SKM-1 (cell line): Measurements from ENCODE around the gene APP.
"Not testable (repeated sequence)": the region's sequence is repeated elsewhere in the genome, so short reads cannot be mapped to it uniquely, and the experiment has no call there.

Experiments
- DNase-seq: peaks from one replicate; lab custom pipeline; 2025; ENCODE audit not compliant: unreplicated experiment; lab: John Stamatoyannopoulos, UW

Gene APP

DNA sequence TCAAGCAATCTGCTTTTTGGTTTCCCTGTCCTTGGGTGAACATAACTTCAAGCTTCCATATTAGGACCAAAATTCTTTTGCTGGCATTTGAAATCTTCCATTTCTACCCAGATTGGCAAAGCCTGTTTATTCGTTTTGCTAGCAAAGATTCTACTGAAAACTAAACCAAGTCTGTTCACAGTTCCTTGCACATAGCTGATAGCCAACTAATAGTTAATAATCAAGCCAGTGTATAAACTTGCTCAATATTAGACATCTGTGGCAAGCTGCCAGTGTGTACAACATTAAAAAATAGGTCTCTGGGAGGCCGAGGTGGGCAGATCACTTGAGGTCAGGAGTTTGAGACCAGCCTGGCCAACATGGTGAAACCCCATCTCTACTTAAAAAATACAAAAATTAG lies 6.3 kb downstream of the APP start:
- DNase-seq, result no peak

DNA sequence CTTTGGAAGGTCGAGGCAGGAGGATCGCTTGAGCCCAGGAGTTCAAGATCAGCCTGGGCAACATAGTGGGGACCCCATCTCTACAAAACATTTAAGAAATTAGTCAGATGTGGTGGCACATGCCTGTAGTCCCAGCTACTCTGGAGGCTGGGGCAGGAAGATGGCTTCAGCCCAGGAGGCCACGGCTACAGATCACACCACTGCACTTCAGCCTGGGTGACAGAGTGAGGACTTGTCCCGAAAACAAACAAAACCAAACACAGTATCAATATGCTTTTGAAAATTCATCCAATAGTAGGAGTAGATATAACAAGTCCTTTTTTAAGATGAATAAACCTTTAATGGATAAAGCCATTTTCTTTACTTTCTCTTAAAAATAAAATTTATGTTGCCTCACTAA lies 8.5 kb downstream of the APP start:
- DNase-seq, result no peak

DNA sequence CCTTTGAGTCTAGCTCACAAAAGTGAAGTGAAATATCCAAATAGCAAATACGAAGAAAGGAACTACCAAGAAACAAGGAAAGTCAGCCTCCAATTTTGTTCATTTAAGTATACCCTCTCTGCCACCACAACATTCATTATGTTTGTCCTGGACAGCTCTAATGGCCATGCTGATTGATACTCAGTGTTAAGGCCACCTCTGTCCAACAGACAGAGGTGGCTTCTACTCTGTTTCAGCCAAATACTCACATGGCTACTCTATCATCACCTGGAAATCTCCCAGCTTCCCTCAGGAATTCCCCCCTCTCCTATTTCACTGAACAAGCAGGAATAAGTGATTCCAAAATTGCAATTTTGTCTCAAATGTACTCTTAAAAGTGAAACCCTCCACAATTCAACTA lies 10.7 kb downstream of the APP start:
- no peak for DNase-seq

DNA sequence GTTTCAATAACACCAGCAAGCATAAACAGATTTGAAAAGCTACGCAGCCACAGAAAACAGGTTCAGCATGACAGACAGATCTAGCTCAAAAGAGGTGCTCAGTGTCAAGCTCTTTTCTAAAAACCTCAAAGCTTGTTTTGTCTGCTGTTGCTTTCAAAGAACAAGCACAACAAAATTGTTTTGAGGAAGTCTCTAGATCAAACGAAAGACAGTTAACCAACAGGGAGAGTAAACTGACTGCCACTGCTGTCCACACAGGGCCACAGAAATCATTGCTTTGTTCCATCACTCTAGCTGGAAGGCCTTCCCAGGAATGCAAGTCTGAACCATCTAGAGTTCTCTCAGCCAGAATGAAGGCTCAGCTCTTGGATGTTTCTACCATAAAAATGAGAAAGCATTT lies 12.8 kb downstream of the APP start:
- DNase-seq, result no peak

DNA sequence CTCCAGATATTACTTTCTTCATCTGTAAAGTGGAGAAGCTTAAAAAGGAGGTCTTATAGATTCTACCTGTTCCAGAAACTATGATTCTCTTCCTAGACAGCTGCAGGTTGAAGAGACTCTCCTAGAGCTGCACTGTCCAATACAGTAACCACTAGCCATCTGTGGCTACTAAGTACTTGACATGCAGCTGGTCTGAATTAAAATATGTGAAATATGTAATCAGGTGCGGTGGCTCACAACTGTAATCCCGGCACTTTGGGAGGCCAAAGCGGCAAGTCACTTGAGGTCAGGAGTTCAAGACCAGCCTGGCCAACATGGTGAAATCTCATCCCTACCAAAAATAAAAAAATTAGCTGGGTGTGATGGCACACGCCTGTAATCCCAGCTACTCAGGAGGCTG lies 15.8 kb downstream of the APP start:
- no peak for DNase-seq

DNA sequence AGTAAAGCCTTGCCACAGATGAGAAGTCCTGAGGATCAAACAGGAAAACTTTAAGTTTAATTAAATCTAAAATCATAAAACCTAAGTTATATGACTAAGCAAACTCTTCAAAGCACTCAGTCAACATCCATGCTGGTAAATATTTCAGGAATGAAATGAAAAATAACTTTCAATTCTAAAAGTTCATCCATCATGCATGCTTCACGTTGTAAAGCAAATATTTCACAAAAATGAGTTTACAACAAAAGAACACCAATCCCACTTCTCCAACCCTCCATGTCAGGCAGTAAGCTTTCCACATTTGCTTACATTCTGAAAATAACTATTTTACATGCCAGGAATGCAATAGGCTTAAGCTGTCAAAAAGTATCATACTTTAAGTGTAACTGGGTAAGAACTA lies 16.8 kb downstream of the APP start:
- no peak for DNase-seq

DNA sequence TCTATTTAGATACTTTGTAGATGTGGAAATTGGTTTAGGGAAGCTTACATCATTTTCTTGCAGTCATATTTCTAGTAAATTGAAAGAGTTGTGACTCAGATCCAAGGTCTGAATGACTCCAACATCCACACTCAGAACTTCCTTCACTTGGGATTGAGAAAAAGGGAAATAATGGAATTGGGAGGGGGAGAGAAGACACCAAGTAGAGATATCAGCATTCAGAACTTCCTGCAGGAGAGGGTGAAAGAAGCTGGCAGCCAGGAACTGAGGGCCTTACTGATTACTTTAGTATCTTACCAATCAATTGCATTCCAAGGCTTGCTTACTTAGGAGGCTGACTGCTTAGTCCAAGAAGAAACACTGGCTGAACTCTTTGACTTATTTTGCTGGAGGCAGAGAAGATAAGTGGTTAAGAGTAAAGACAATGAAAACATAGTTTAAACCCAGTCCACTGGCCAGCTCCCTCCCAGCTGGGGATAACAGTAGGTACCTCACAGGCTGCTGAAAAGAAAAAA lies 21.7 kb downstream of the APP start:
- no peak for DNase-seq

DNA sequence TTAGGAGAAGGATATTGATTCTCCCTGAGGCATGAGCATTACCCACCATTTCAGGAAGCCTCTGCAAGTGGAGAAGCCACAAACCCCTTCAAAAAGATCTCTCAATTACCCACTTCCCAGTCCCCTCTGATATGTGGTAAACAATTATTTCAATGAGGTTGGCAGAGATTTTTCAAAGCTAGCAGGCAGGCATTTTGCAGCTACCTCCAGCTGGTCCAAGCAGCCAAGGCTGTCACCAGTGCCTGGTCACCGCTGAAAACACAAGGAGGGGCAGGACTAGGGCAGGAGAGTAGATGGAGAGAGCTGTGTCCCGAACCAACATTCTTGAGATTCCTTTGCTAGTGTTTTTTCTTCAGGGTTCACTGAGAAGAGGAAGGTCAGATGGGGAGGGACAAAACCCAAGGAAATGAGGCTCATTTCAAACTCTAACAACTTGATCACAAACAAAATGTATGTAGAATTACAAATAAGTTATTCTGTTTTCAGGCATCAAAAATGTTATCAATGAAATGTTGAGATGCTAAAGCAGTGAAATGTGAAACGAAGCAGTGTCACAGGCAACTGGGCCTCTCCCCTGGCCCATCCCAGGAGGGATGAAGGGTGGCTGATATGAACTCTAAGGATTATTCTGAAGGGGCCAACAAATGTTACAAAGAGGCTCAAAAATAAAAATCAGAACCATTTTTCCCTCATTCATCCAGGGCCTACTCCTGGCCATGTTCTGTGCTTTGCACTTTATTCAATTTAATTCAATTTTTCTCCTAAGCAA lies 22.3 kb downstream of the APP start:
- no peak for DNase-seq

DNA sequence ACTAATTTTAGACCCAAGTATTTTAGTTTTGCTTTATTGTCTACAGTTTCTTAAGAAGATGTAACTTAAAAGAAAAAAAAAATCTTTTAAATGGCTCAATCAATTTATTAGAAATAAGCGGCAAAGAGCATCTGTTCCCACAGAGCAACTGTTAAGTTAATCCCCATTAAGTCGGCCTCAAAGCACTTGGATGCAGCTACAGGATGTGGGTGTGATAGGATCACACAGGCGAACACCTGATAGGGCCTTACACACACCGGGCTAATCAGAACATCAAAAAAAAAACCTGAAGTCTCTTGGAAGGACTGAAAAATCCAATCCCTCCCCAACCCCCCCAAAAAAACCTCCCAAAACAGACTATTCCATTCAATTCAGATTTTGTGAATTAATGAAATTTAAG lies 23.0 kb downstream of the APP start:
- DNase-seq, result no peak

DNA sequence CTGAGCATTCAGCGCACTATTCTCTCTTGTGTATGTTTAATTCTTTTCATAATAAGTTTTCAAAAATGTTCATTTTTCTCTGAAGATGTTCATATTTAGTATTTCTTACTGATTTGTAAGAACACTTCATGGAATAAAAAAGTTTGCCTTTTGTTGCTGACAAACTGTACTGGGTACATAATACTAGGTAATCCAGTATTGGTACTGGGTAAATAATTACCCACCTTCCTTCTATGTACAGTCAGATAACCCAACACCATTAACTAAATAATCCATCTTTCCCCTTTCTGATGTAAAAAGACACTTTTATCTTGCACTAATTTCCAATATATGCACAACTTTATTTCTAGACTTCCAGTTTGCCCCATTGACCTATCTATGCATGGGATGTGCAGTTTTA lies 23.9 kb downstream of the APP start:
- no peak for DNase-seq

DNA sequence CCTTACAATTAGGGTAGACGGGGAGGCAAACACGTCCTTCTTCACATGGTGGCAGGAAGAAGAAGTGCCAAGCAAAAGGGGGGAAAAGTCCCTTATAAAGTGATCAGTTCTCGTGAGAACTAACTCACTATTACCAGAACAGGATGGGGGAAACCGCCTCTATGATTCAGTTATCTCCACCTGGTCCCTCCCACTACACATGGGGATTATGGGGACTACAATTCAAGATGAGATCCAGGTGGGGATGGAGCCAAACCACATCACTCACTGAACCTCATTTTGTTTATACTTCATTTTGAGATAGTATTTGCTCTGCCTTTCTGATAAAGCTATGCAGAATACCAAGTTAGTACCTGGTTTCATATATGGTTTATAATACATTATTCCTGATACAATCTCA lies 26.5 kb downstream of the APP start:
- DNase-seq, result no peak

DNA sequence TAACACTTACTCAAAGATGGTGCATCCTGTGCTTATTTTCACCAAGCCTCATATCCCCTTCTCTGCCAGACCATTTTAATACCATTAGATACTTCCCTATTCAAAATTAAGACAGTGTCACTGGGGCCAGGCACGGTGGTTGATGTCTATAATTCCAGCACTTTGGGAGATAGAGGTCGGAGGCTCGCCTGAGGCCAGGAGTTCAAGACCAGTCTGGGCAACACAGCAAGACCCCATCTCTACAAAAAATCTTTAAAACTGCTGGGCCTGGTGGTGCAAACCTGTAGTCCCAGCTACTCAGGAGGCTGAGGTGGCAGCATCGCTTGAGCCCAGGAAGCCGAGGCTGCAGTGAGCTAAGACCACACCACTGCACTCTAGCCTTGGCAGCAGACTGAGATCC lies 28.2 kb downstream of the APP start:
- DNase-seq, result no peak

DNA sequence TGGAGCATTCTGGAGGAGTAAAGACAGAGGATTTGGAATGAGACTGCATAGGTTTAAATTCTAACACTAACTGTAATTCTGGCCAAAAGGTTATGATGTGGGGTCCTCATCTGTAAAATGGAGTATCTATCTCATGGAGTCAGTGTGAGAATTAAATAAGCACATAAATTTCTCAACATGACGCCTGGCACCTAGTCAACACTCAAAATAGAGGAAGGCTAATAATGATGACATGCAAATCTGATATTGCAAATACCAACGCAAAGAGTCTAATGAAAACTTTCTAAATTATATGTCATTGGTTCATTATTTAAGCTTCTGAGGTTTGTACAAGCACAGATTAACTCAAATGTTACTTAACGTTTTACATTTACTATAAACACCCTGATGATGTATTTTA lies 29.6 kb downstream of the APP start:
- DNase-seq, result no peak

DNA sequence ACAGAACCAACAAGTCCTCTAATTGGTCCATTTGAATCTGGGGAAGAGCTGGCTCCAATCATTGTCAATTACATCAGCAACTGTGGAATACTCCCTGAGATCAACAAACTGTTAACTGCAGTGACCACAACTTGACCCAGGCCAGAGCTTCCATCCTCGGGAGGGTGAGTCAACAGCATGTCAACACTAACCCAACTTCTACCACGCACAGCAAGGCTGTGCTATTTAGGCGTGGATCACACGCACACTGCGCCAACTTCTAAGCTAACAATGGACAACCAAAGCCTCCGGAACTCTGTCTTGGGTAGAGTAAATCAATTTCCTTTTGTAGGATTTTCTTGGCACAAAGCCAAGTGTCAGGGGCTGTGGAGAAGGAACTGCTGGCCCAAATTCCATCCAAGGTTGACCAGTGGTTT lies 30.4 kb downstream of the APP start:
- no peak for DNase-seq

DNA sequence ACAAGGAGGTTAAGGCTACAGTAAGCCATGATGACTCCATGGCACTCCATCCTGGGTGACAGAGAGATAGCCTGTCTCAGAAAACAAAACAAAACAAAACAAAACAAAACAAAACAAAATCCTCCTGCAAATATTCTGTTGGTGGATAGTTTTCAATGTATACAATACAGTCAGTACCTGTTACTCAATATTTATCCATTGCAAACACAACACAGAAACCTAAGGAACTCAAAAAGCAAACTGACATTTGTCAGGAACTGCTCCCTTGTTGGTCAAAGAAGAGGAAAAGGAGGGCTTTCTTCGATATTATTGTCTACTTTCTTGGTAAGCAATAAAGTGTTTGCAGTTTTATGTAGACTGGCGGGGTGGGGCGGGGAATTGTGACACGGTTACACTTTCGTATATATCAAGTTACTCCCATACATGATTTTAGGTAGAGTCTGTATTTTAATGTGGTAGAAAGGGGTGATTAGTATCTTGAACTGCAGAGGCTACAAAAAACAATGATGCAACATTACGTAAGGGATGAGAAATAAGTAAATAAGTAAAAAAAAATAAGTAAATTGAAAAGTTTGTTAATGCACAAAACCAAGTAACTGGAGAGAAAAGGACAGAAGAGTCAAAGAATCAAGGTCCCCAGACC lies 31.8 kb downstream of the APP start:
- DNase-seq, result no peak

DNA sequence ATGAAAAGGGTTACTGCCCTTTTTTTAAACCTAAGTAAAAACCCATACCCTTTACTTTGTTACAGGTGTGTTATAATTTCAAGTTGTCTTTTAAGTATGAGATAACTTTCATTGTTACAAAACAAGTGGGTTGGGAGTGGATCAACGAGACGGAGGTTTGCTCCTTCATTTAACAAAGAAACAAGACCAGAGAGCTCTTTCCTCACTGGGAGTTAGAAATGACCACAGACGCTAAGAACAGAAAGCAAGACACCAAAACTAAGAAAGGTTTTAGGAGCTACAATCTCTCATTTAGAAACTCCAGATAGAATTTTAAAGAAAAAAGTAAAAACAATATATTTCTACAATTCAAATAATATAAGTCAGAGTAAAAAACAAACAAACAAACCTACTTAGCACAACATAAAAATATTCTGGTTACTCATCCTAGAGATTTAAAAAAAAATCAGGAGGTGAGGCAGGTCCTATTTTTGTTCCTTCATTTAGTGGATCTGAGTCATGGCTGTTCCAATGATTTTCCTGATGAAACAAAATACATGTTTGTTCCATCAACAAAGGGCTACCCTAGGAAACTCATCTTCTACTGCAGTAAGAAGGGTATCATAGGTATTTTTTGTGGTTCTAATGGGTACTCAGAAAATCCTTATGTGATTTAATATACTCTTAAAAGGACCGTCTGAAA lies 33.0 kb downstream of the APP start:
- no peak for DNase-seq

DNA sequence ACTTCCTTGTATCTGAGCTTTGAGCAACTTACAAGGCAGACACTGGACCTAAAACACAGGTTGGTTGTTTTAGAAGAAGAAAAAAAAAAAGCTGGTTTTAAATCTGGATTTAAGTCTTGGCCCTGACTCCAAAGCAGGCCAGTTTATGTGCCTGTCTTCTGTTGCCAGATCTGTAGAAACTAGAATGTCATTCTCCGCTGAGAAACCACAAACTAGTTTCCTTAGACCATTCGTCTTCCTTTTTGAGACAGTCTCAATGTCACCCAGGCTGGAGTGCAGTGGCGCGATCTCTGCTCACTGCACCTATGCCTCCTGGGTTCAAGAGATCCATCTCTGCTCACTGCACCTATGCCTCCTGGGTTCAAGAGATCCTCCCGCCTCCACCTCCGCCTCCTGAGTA lies 33.9 kb downstream of the APP start:
- no peak for DNase-seq

DNA sequence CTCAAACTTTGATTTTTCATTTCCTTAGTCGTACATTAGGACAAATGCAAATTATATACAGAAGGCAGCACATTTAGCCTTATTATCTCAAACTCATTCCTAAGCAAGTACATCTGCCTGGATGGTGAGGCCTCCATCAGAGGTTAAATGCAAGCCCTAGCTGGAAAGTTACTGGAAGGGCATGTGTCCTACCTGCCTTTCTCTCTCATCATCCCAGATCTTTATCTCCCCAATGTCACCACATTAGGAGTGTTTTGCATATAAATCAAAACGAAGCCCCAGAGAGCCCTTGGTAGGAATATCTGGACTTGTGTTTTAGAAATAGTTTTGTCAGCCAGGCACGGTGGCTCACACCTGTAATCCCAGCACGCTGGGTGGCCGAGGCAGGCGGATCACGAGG lies 35.0 kb downstream of the APP start:
- DNase-seq, result no peak

DNA sequence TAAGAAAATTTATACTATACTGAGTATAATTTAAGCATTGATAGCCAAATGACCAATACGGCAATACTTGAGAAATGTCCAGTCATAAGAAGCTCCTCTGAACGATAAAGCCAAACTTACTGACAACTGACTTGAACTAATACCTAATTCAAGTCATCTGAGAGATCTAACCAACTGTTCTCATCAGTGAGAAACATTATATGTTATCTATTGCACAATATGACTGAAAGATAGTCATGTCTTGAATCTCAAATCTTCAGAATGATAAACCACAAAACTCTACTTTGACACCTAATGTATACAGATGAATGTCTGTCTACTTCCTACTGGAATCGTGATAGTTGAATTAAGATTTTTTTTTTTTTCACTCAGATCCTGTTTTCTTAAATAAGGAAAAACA lies 39.0 kb downstream of the APP start:
- no peak for DNase-seq

DNA sequence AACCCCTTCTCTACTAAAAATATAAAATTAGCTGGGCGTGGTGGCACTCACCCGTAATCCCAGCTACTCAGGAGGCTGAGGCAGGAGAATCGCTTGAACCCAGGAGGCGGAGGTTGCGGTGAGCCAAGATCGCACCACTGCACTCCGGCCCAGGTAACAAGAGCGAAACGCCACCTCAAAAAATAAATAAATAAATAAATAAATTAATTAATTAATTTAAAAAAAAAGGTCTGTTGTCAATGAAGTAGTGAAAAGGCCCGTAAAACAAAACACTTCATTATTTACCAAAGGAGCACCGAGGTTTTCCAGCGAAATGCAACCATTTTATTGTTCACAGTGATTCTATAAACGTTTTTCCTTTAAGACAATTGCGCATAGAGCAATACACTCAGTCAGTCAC lies 39.5 kb downstream of the APP start:
- DNase-seq, result not testable (repeated sequence)

DNA sequence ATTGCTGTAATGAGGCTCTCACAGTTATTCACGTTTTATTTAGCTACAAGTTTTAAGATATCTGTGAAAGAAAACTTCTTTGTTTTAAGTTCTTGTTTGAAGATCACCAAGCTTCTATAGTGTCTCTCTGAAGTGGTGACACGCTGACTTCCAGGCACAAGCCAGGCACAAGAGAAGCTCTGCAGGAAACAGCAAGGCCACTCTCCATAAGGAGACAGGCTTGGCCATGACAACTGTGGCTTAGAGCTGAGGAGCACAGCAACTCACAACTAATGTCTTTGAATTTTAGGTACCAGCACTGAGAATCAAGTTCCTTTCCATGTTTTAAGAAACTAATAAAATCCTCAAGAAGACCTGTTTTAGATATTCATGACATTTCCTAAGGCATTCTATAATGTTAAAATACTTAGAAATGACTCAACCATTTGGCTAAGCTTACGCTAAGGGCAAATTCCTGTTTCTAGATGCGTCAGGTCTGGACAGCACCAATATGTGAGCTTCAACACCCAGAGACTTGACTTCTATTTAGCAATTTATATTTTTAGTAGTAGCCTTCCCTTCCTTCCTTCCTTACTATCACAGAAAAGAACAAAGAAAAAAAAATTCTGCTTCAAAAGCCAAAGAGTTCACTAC lies 40.2 kb downstream of the APP start:
- no peak for DNase-seq

DNA sequence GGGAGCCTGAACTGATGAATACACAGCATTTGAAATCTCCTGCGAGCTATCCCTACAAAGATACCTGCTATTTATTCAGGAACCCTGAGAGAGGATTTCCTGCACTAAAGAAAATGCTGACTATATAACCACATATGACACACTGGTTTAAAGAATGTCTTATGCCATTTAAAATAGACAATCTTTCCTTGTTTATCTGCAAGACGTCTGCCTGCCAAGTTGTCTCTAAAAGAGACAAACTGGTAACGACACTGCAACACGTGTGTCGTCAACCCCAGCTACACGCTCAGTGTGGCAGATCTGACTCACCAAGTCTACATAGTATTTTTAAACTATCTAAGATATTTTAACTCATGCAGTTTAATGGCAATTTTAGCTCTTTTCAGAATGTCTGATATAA lies 42.7 kb downstream of the APP start:
- no peak for DNase-seq
